Psoas muscle (tissue), 8 donors: Measurements from ENCODE around the gene ITPR3. TPM values are rescaled to one million over a fixed set of nuclear protein-coding genes. Genes with fewer than 3 reads are reported as not detected.

ENCODE experiments used
- ATAC-seq, 4 donors: fragments of 200-7000 bp; cut with Tn5 transposase; one replicate each; pipeline ENCODE4 v1.9.1; 2020; ENCODE audit warnings: moderate library complexity in 3 of 4, mild to moderate bottlenecking in 2 of 4
- DNase-seq, 2 donors: peaks; one replicate each; pipeline ENCODE4 v3.0.0-alpha.2; 2020
- H3K27ac ChIP-seq: fragments of 200-600 bp; one replicate; pipeline ENCODE4 v1.8.0; 2022
- H3K27me3 ChIP-seq, 3 donors: fragments of 200-600 bp in 1 of 3; one replicate each; pipeline versions ENCODE4 v1.6.1 to v1.8.0; 2013 to 2022; ENCODE audit warnings: low read length in 2 of 3, mild to moderate bottlenecking in 2 of 3, moderate library complexity in 1 of 3; ENCODE audit not compliant: insufficient read depth in 3 of 3
- H3K36me3 ChIP-seq, 2 donors: fragments of 200-600 bp in 1 of 2; one replicate each; pipeline versions ENCODE4 v1.6.1 to v1.8.0; 2013 to 2022; ENCODE audit warnings: low read depth in 1 of 2, mild to moderate bottlenecking in 1 of 2, moderate library complexity in 1 of 2; ENCODE audit not compliant: insufficient read depth in 1 of 2
- H3K4me1 ChIP-seq: fragments of 200-600 bp; one replicate; pipeline ENCODE4 v1.8.0; 2022
- H3K4me3 ChIP-seq: fragments of 200-600 bp; one replicate; pipeline ENCODE4 v1.8.0; 2022; ENCODE audit warnings: mild to moderate bottlenecking
- H3K9me3 ChIP-seq: fragments of 200-600 bp; one replicate; pipeline ENCODE4 v1.8.0; 2022
- CTCF ChIP-seq: fragments of 200-600 bp; IDR thresholded peaks from one replicate; pipeline ENCODE4 v1.8.0; 2022; ENCODE audit warnings: antibody characterized with exemption
- WGBS, 3 donors: extraction: QIAGEN DNeasy Blood & Tissue Kit; methylation state at CpG; one replicate each; pipeline versions ENCODE4 v1.1.6 to v1.1.7; 2013; 5-methylcytosine and 5-hydroxymethylcytosine counted together
- intact Hi-C, 2 donors: fragments of 100-400 bp; cut with DNase I; formaldehyde crosslinking; loops; one replicate each; pipeline versions ENCODE4 v1.11.0 to v1.14.2; 2022
- polyA plus RNA-seq, 3 donors: library from polyadenylated mRNA; stranded (reverse); fragments of 200-250 nt; gene quantifications; one replicate each; pipeline ENCODE4 v1.2.3, GENCODE V29; 2013
- total RNA-seq, 4 donors: library from RNA; stranded (reverse); fragmentation: NEBNext Ultra II Directional in 2 of 4; extraction: Animal tissue kit (Norgen Biotek cat#: 25700) in 2 of 4; gene quantifications; one replicate each; pipeline versions ENCODE4 v1.2.1 to v1.2.4, GENCODE V29; 2021 to 2023
- donor health status: healthy with polysubstance abuse.
- donor health status: DM: no; HTN: no; CAD: no; lungs with moderate emphysema.
- donor health status: Bipolar disorder and iron deficiency.
- donor health status: healthy.
- donor health status: DM: yes; HTN: yes; CAD: no.
- donor health status: DM: no; HTN: no; CAD: no.
- donor health status: DM: no; HTN: no; CAD: no.
- donor health status: DM: yes; HTN: yes; CAD: no.

ITPR3 gene
- total and polyA plus RNA-seq, 7 donors: 1.9 to 7.4 (median 3.8) TPM

GRCh38 chr6:33613146-33613794 is 7.9 kb upstream of the ITPR3 start:
- H3K27me3 ChIP-seq: no peaks in the 10 kb centered on the region
- DNase-seq (no peak), ATAC-seq (no peak)
- H3K4me1 ChIP-seq: peaks cover 17% of the 10 kb centered on the region
- H3K4me3 ChIP-seq: no peak overlapping the region
- H3K9me3 ChIP-seq: no peaks in the 10 kb centered on the region
- 75 to 85% (median 75%) methylated on average over 8 of the region's 8 CpGs for WGBS, 3 donors
- H3K27ac ChIP-seq: no peak overlapping the region
- TF ChIP-seq CTCF: no peak
- H3K36me3 ChIP-seq: no peaks in the 10 kb centered on the region
- intact Hi-C loops: no loop called here

- DNase-seq: peak in 1 of 2 donors; percentile 67
- no peak overlapping the region for H3K27ac ChIP-seq
- TF ChIP-seq CTCF: no peak
- H3K36me3 ChIP-seq: no peaks in the 10 kb centered on the region
- 58 to 70% (median 61%) methylated on average over 9 to 10 of the region's 10 CpGs for WGBS, 3 donors
- no peak overlapping the region for H3K4me3 ChIP-seq
- H3K27me3 ChIP-seq: no peaks in the 10 kb centered on the region
- no peaks in the 10 kb centered on the region for H3K9me3 ChIP-seq
- peak in 2 of 4 donors; percentile 27 to 33 for ATAC-seq
- intact Hi-C loops: no loop called here
- peaks cover 12% of the 10 kb centered on the region for H3K4me1 ChIP-seq
Measured at GRCh38 chr6:33613795-33614168, 7.3 kb upstream of the ITPR3 start.

- DNase-seq: no peak
- TF ChIP-seq CTCF: no peak
- Histone ChIP-seq H3K4me3 (no peak overlapping the region), H3K9me3 (no peaks in the 10 kb centered on the region), H3K27me3 (peaks cover 0 to 9% (median 0%) of the 10 kb centered on the region in 3 donors), H3K36me3 (no peaks in the 10 kb centered on the region), H3K4me1 (peaks cover 3% of the 10 kb centered on the region), H3K27ac (no peak overlapping the region)
- intact Hi-C loops: no loop called here
- ATAC-seq: peak in 1 of 4 donors; percentile 39
- WGBS, 3 donors: 58 to 59% methylated on average over 2 of the region's 2 CpGs; no CpG with 5 or more reads in 1 of the 3 donors
Measured at GRCh38 chr6:33616113-33616512, 5.0 kb upstream of the ITPR3 start.

- Histone ChIP-seq H3K27ac (no peak overlapping the region), H3K27me3 (peaks cover 0 to 14% (median 5%) of the 10 kb centered on the region in 3 donors), H3K4me1 (peaks cover 3% of the 10 kb centered on the region), H3K36me3 (no peaks in the 10 kb centered on the region), H3K4me3 (no peak overlapping the region), H3K9me3 (no peaks in the 10 kb centered on the region)
- 95 to 97% methylated on average over 2 to 4 of the region's 4 CpGs; no CpG with 5 or more reads in 1 of the 3 donors for WGBS, 3 donors
- ATAC-seq (no peak), DNase-seq (no peak)
- TF ChIP-seq CTCF: no peak
- intact Hi-C loops: no loop called here
Measured at GRCh38 chr6:33616913-33617312, 4.2 kb upstream of the ITPR3 start.
